Measurements from ENCODE around the gene SLC22A25. TPM values are rescaled to one million over a fixed set of nuclear protein-coding genes. Genes with fewer than 3 reads are reported as not detected.

SLC22A25 gene
- not detected for polyA plus RNA-seq (2013, experiment 1 of 2)
- polyA plus RNA-seq (2013, experiment 2 of 2), result not detected

DNA sequence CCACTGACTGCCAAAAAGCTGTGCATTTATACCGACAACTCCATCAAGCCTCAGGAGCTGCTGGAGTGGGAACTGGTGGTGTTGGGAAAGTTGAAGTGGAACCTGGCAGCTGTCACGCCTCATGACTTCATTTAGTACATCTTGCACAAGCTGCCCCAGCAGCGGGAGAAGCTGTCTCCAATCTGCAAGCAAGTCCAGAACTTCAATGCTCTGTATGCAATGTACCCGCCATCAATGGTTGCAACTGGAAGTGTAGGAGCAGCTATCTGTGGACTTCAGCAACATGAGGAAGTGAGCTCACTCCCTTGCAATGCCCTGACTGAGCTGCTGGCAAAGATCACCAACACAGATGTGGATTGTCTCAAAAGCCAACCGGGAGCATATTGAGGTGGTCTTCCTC, at the start of gene SLC22A25:
SLC22A25 (minus strand) TSS at position 67 of the 400 bp plus-strand sequence. CDS start 13,947 bp downstream, outside the sequence.
- no peaks in the 10 kb centered on the region for H3K4me1 ChIP-seq (ENCODE audit: control insufficient read depth, low read depth, low read length)
- no peak within 1 kb of the TSS for H2BK5ac ChIP-seq (ENCODE audit: low read length)
- no peak within 1 kb of the TSS for H3K9ac ChIP-seq (ENCODE audit: low read length)
- no CpG with 5 or more reads among the region's 5 CpGs for WGBS (ENCODE audit: extremely low coverage, insufficient coverage, low lambda C conversion rate)
- H3K4me2 ChIP-seq (ENCODE audit: low read length), result no peak within 1 kb of the TSS
- no peak within 1 kb of the TSS for H2AK5ac ChIP-seq (ENCODE audit: low read length)
- H4K8ac ChIP-seq (ENCODE audit: low read depth, low read length), result no peak within 1 kb of the TSS
- H3K27ac ChIP-seq (ENCODE audit: low read depth, low read length), result no peak within 1 kb of the TSS
- H3K27me3 ChIP-seq (ENCODE audit: insufficient read depth, low read length, poor library complexity), result no peaks in the 10 kb centered on the region
- no peak within 1 kb of the TSS for H3K56ac ChIP-seq (ENCODE audit: low read length)
- H3K79me2 ChIP-seq (ENCODE audit: control insufficient read depth, insufficient read depth, low read length), result no peaks in the 10 kb centered on the region
- peak; percentile 43 for DNase-seq
- H3K4me3 ChIP-seq (ENCODE audit: low read length), result no peak within 1 kb of the TSS
- no peak within 1 kb of the TSS for H2BK120ac ChIP-seq (ENCODE audit: low read depth, low read length)
- H3K36me3 ChIP-seq (ENCODE audit: control insufficient read depth, insufficient read depth, low read length), result no peaks in the 10 kb centered on the region
- H3K23ac ChIP-seq (ENCODE audit: low read length), result no peak within 1 kb of the TSS
- no peak within 1 kb of the TSS for H3K4ac ChIP-seq (ENCODE audit: low read depth, low read length)
- no peak within 1 kb of the TSS for H3K18ac ChIP-seq (ENCODE audit: low read length)
- H3K79me1 ChIP-seq (ENCODE audit: low read length), result no peaks in the 10 kb centered on the region
- H4K5ac ChIP-seq (ENCODE audit: low read length), result no peak within 1 kb of the TSS
- H2BK15ac ChIP-seq (replicated peaks; ENCODE audit: low read depth), result no peak within 1 kb of the TSS

DNA sequence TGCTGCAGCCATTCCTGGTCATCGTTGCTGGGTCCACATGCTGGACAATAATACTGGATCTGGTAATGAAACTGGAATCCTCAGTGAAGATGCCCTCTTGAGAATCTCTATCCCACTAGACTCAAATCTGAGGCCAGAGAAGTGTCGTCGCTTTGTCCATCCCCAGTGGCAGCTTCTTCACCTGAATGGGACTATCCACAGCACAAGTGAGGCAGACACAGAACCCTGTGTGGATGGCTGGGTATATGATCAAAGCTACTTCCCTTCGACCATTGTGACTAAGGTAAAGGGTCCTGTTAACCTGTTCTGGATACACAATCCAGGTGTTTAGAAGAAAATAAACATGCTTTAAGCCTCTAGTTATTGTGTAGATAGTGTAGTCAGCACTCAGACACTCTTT, 46.9 kb upstream of the SLC22A25 start:
- no peaks in the 10 kb centered on the region for H3K36me3 ChIP-seq (ENCODE audit: control insufficient read depth, insufficient read depth, low read length)
- H2AK5ac ChIP-seq (ENCODE audit: low read length), result no peak overlapping the region
- no peak overlapping the region for H3K9ac ChIP-seq (ENCODE audit: low read length)
- H3K79me1 ChIP-seq (ENCODE audit: low read length), result no peaks in the 10 kb centered on the region
- no peaks in the 10 kb centered on the region for H3K79me2 ChIP-seq (ENCODE audit: control insufficient read depth, insufficient read depth, low read length)
- H3K27ac ChIP-seq (ENCODE audit: low read depth, low read length), result no peak overlapping the region
- no peak overlapping the region for H3K4ac ChIP-seq (ENCODE audit: low read depth, low read length)
- H3K18ac ChIP-seq (ENCODE audit: low read length), result no peak overlapping the region
- H2BK15ac ChIP-seq (replicated peaks; ENCODE audit: low read depth), result no peak overlapping the region
- no peaks in the 10 kb centered on the region for H3K4me1 ChIP-seq (ENCODE audit: control insufficient read depth, low read depth, low read length)
- H2BK120ac ChIP-seq (ENCODE audit: low read depth, low read length), result no peak overlapping the region
- H4K5ac ChIP-seq (ENCODE audit: low read length), result no peak overlapping the region
- H3K4me3 ChIP-seq (ENCODE audit: low read length), result no peak overlapping the region
- no peak overlapping the region for H3K56ac ChIP-seq (ENCODE audit: low read length)
- DNase-seq, result no peak
- no peak overlapping the region for H3K4me2 ChIP-seq (ENCODE audit: low read length)
- H3K23ac ChIP-seq (ENCODE audit: low read length), result no peak overlapping the region
- H3K27me3 ChIP-seq (ENCODE audit: insufficient read depth, low read length, poor library complexity), result no peaks in the 10 kb centered on the region
- WGBS (ENCODE audit: extremely low coverage, insufficient coverage, low lambda C conversion rate), result no CpG with 5 or more reads among the region's 4 CpGs
- H2BK5ac ChIP-seq (ENCODE audit: low read length), result no peak overlapping the region
- H4K8ac ChIP-seq (ENCODE audit: low read depth, low read length), result no peak overlapping the region

DNA sequence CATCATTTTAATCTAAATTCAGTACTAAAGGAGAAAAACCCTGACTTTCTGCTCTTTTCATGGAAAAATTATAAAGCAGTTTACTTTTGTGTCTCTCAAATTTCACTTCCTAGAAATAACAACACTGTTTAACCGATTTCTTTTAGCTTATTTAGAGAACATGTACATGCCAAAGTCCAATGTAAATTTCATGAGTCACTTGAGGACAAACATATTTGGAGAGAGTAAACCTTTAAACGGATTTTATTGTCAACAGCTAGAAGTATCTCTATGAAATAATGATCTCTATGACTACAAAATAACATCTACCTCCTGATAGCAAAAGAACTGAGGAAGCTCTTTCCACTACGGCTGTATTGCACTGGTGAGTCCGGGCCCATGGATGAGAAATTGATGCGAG, 46.3 kb upstream of the SLC22A25 start:
- H2AK5ac ChIP-seq (ENCODE audit: low read length), result no peak overlapping the region
- H3K27me3 ChIP-seq (ENCODE audit: insufficient read depth, low read length, poor library complexity), result no peaks in the 10 kb centered on the region
- H3K23ac ChIP-seq (ENCODE audit: low read length), result no peak overlapping the region
- H4K8ac ChIP-seq (ENCODE audit: low read depth, low read length), result no peak overlapping the region
- no peak overlapping the region for H4K5ac ChIP-seq (ENCODE audit: low read length)
- H2BK120ac ChIP-seq (ENCODE audit: low read depth, low read length), result no peak overlapping the region
- no peak overlapping the region for H3K9ac ChIP-seq (ENCODE audit: low read length)
- H3K79me2 ChIP-seq (ENCODE audit: control insufficient read depth, insufficient read depth, low read length), result no peaks in the 10 kb centered on the region
- H2BK15ac ChIP-seq (replicated peaks; ENCODE audit: low read depth), result no peak overlapping the region
- no peak overlapping the region for H3K4me3 ChIP-seq (ENCODE audit: low read length)
- H3K4me1 ChIP-seq (ENCODE audit: control insufficient read depth, low read depth, low read length), result no peaks in the 10 kb centered on the region
- WGBS (ENCODE audit: extremely low coverage, insufficient coverage, low lambda C conversion rate), result no CpG with 5 or more reads among the region's 5 CpGs
- no peak for DNase-seq
- H3K79me1 ChIP-seq (ENCODE audit: low read length), result no peaks in the 10 kb centered on the region
- no peak overlapping the region for H3K18ac ChIP-seq (ENCODE audit: low read length)
- H3K4me2 ChIP-seq (ENCODE audit: low read length), result no peak overlapping the region
- no peak overlapping the region for H3K27ac ChIP-seq (ENCODE audit: low read depth, low read length)
- H2BK5ac ChIP-seq (ENCODE audit: low read length), result no peak overlapping the region
- H3K56ac ChIP-seq (ENCODE audit: low read length), result no peak overlapping the region
- no peak overlapping the region for H3K4ac ChIP-seq (ENCODE audit: low read depth, low read length)
- H3K36me3 ChIP-seq (ENCODE audit: control insufficient read depth, insufficient read depth, low read length), result no peaks in the 10 kb centered on the region

DNA sequence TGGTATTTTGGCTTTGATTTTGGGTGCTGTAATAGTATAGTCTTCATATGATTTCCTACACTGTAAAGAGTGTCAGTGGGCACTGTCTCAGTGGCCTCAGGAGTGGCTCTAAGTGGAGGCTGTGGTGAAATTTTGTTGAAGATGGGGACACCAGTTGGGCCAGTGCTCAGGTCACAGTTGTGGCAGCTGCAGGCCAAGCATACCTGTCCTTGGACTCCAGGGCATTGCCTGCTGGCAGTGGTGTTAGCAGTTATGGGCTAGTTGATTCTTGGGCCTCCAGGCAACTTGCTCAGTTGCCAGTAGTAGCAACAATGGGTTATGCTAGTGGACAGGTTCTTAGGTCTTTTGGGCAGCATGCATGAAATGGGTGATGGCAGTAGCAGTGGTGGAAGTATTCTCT, 39.2 kb upstream of the SLC22A25 start:
- Histone ChIP-seq H3K79me2 (ENCODE audit: control insufficient read depth, insufficient read depth, low read length) (no peaks in the 10 kb centered on the region), H3K79me1 (ENCODE audit: low read length) (no peaks in the 10 kb centered on the region), H3K27me3 (ENCODE audit: insufficient read depth, low read length, poor library complexity) (no peaks in the 10 kb centered on the region), H2AK5ac (ENCODE audit: low read length) (no peak overlapping the region), H3K56ac (ENCODE audit: low read length) (no peak overlapping the region), H3K4me3 (ENCODE audit: low read length) (no peak overlapping the region), H3K4me1 (ENCODE audit: control insufficient read depth, low read depth, low read length) (no peaks in the 10 kb centered on the region), H3K23ac (ENCODE audit: low read length) (no peak overlapping the region), H3K4me2 (ENCODE audit: low read length) (no peak overlapping the region), H3K27ac (ENCODE audit: low read depth, low read length) (no peak overlapping the region), H2BK5ac (ENCODE audit: low read length) (no peak overlapping the region), H3K4ac (ENCODE audit: low read depth, low read length) (no peak overlapping the region), H2BK120ac (ENCODE audit: low read depth, low read length) (no peak overlapping the region), H3K36me3 (ENCODE audit: control insufficient read depth, insufficient read depth, low read length) (no peaks in the 10 kb centered on the region), H4K8ac (ENCODE audit: low read depth, low read length) (no peak overlapping the region), H2BK15ac (replicated peaks; ENCODE audit: low read depth) (no peak overlapping the region), H4K5ac (ENCODE audit: low read length) (no peak overlapping the region), H3K18ac (ENCODE audit: low read length) (no peak overlapping the region), H3K9ac (ENCODE audit: low read length) (no peak overlapping the region)
- DNase-seq, result no peak

DNA sequence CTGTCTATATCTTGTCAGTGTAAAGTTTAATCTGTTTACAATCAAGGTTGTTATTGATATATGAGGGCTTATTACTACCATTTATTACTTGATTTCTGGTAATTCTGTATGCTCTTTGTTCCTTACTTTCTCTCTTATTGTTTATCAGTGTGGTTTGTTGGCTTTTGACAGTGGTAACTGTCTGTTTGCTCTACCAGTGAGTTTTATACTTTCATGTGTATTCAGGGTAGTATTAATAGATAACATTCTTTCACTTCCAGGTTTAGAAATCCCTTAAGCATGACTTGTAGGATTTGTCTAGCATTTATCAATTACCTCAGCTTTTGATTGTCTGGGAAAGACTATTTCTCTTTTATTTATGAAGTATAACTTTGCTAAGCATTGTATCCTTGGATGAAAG, 37.5 kb upstream of the SLC22A25 start:
- H3K23ac ChIP-seq (ENCODE audit: low read length), result no peak overlapping the region
- H2AK5ac ChIP-seq (ENCODE audit: low read length), result no peak overlapping the region
- no peak overlapping the region for H2BK120ac ChIP-seq (ENCODE audit: low read depth, low read length)
- no peak overlapping the region for H3K4me2 ChIP-seq (ENCODE audit: low read length)
- no peak overlapping the region for H4K5ac ChIP-seq (ENCODE audit: low read length)
- H3K36me3 ChIP-seq (ENCODE audit: control insufficient read depth, insufficient read depth, low read length), result no peaks in the 10 kb centered on the region
- no peak overlapping the region for H2BK5ac ChIP-seq (ENCODE audit: low read length)
- H2BK15ac ChIP-seq (replicated peaks; ENCODE audit: low read depth), result no peak overlapping the region
- no peak for DNase-seq
- no peak overlapping the region for H3K9ac ChIP-seq (ENCODE audit: low read length)
- H3K4me3 ChIP-seq (ENCODE audit: low read length), result no peak overlapping the region
- H3K4me1 ChIP-seq (ENCODE audit: control insufficient read depth, low read depth, low read length), result no peaks in the 10 kb centered on the region
- H3K79me1 ChIP-seq (ENCODE audit: low read length), result no peaks in the 10 kb centered on the region
- no peak overlapping the region for H4K8ac ChIP-seq (ENCODE audit: low read depth, low read length)
- no peak overlapping the region for H3K4ac ChIP-seq (ENCODE audit: low read depth, low read length)
- no peak overlapping the region for H3K56ac ChIP-seq (ENCODE audit: low read length)
- no peaks in the 10 kb centered on the region for H3K27me3 ChIP-seq (ENCODE audit: insufficient read depth, low read length, poor library complexity)
- no peak overlapping the region for H3K18ac ChIP-seq (ENCODE audit: low read length)
- H3K79me2 ChIP-seq (ENCODE audit: control insufficient read depth, insufficient read depth, low read length), result no peaks in the 10 kb centered on the region
- no peak overlapping the region for H3K27ac ChIP-seq (ENCODE audit: low read depth, low read length)

DNA sequence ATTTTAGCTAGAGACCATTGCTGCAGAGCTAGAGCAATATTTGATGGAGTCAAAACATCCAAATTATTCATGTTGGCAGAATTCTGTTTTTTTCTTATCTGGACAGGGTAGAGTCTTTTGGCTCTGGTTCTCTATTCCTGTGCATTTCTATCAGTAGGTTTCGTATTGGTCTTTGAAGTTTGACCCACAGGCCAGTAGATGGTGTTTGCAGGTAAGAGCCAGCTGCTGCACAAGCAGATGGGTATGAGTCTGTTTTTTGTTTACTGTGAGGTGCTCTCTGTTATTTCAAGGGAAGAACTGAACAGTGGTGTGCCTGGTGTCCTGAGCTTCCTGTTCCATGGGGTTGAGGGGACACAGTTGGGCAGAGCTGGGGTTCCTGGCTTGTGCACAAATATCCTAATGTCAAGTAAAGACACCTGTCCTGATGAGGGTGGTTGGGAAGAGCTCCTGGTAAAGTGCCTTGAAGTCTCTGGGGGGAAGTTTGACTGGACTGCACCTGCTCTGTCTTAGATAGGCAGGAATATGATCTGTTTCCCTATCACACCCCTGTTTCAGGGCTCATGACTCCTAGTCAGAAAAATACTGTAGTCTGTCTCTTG, 34.0 kb upstream of the SLC22A25 start:
- DNase-seq, result peak; percentile 43
- WGBS (ENCODE audit: extremely low coverage, insufficient coverage, low lambda C conversion rate), result no CpG with 5 or more reads among the region's 1 CpG

More for the DNA sequence above, 34.0 kb upstream of the SLC22A25 start:
- no peak overlapping the region for H2BK120ac ChIP-seq (ENCODE audit: low read depth, low read length)
- no peak overlapping the region for H2BK5ac ChIP-seq (ENCODE audit: low read length)
- H3K4me1 ChIP-seq (ENCODE audit: control insufficient read depth, low read depth, low read length), result no peaks in the 10 kb centered on the region
- H2BK15ac ChIP-seq (replicated peaks; ENCODE audit: low read depth), result no peak overlapping the region
- no peak overlapping the region for H3K4me2 ChIP-seq (ENCODE audit: low read length)
- no peak overlapping the region for H3K9ac ChIP-seq (ENCODE audit: low read length)
- no peak overlapping the region for H3K56ac ChIP-seq (ENCODE audit: low read length)
- no peak overlapping the region for H3K4ac ChIP-seq (ENCODE audit: low read depth, low read length)
- no peak overlapping the region for H4K5ac ChIP-seq (ENCODE audit: low read length)
- H3K27me3 ChIP-seq (ENCODE audit: insufficient read depth, low read length, poor library complexity), result no peaks in the 10 kb centered on the region
- H3K36me3 ChIP-seq (ENCODE audit: control insufficient read depth, insufficient read depth, low read length), result no peaks in the 10 kb centered on the region
- no peak overlapping the region for H4K8ac ChIP-seq (ENCODE audit: low read depth, low read length)
- no peak overlapping the region for H3K23ac ChIP-seq (ENCODE audit: low read length)
- no peak overlapping the region for H2AK5ac ChIP-seq (ENCODE audit: low read length)
- no peak overlapping the region for H3K4me3 ChIP-seq (ENCODE audit: low read length)
- no peak overlapping the region for H3K27ac ChIP-seq (ENCODE audit: low read depth, low read length)
- H3K79me2 ChIP-seq (ENCODE audit: control insufficient read depth, insufficient read depth, low read length), result no peaks in the 10 kb centered on the region
- H3K79me1 ChIP-seq (ENCODE audit: low read length), result no peaks in the 10 kb centered on the region
- no peak overlapping the region for H3K18ac ChIP-seq (ENCODE audit: low read length)

Data from mesendoderm (in vitro differentiated cells).